Activated T-cell treated with anti-CD3 and anti-CD28 coated beads, Interleukin-2, amount 50 U/mL, for 24 hours (primary cell): ENCODE results near the gene STX18.

Experiments used
- DNase-seq: peaks from one replicate; pipeline ENCODE4 v3.0.0-alpha.2; 2020
- H3K27ac Mint-ChIP-seq: 2 replicates; pipeline ENCODE4 v1.8.0; 2020; ENCODE audit warnings: mild to moderate bottlenecking, mixed read lengths
- H3K27me3 Mint-ChIP-seq: 2 replicates; pipeline ENCODE4 v1.8.0; 2020; ENCODE audit warnings: mixed read lengths
- H3K36me3 Mint-ChIP-seq: 2 replicates; pipeline ENCODE4 v1.8.0; 2020; ENCODE audit warnings: low read depth, mixed read lengths
- H3K4me1 Mint-ChIP-seq: 2 replicates; pipeline ENCODE4 v1.8.0; 2020; ENCODE audit warnings: low read depth, mixed read lengths
- H3K4me3 Mint-ChIP-seq: 2 replicates; pipeline ENCODE4 v1.8.0; 2020; ENCODE audit warnings: mild to moderate bottlenecking, moderate library complexity, mixed read lengths
- H3K9me3 Mint-ChIP-seq: 2 replicates; pipeline ENCODE4 v1.8.0; 2020; ENCODE audit warnings: mixed read lengths

STX18 gene

DNA sequence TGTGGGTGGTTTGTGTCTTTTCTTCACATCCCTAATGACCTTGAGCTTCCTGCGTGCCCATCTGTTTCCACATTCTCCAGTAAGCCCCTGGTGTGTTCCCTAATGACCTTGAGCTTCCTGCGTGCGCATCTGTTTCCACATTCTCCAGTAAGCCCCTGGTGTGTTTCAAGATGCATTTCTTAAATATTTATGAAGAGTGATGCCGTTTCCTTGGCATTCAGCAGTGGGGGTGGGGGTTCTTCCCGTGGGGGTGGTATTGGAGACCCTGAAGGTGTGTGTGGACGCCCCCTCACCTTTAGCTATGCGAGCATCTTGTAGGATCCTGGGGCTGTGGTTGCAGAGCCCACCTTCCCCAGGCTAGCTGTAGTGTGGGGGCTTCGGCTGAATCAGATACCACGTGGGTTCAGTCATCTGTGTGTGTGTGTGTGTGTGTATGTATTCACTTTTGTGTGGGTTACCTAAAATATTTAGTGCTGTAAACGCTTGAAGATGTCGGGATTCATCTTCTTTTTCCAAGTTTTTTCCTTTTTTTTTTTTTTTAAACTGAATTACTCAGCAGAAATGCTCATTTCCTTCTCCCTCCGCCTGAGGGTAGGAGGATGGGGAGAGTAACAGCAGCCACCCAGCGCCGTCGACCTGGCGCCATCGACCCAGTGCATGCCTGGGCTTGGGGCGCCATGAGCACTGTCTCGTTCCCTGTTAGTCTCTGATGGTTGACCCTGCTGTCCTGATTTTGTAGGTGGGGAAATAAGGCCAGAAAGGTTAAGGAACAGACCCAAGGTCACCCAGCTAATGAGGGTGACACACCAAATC lies 145.0 kb downstream of the STX18 start:
- no peaks in the 10 kb centered on the region for H3K4me1 Mint-ChIP-seq
- H3K36me3 Mint-ChIP-seq: peaks cover 2% of the 10 kb centered on the region
- DNase-seq: no peak
- H3K27ac Mint-ChIP-seq: no peak overlapping the region
- H3K27me3 Mint-ChIP-seq: no peaks in the 10 kb centered on the region
- no peaks in the 10 kb centered on the region for H3K9me3 Mint-ChIP-seq
- no peak overlapping the region for H3K4me3 Mint-ChIP-seq

DNA sequence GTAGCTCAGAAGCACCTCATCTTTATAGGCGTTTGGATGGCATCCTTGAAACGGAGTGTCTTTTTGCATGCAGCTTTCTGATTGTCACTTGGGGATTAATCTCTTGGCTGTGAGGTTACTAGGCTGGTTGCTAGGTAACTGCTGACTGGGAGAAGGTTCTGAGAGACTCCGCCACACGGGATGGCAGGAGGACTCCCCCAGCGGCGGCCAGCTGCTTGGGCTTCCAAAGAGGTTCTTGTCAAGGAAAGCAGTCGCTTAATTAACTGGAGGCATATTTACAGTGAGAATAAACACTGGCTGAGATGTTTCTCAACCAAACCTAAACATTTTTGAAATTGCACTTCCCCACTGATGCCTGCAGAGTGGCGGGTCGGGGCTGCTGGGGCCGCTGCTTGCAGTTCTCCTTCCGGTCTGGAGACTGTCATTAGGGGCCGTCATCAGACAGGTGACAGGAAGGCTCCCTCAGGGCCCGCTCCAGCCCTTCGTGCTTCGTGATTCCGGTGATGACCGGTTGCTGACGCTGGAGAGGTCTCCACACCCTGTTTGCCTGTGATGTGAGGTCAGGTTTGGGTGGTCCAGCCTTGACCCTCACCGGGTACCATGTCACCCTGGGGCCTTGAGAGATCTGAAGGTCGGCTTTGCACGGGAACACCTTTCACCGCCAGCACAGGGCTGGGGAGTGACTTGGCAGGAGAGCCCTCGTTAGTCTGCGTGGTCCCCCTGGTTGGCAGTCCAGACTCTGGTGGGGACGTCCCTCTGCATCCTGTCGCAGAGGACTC lies 145.8 kb downstream of the STX18 start:
- Mint-ChIP-seq H3K4me3 (no peak overlapping the region), H3K4me1 (no peaks in the 10 kb centered on the region), H3K36me3 (peaks cover 2% of the 10 kb centered on the region), H3K27ac (no peak overlapping the region), H3K9me3 (no peaks in the 10 kb centered on the region), H3K27me3 (no peaks in the 10 kb centered on the region)
- no peak for DNase-seq

- H3K9me3 Mint-ChIP-seq: no peaks in the 10 kb centered on the region
- H3K27ac Mint-ChIP-seq: no peak overlapping the region
- no peak overlapping the region for H3K4me3 Mint-ChIP-seq
- peaks cover 4% of the 10 kb centered on the region for H3K27me3 Mint-ChIP-seq
- peaks cover 2% of the 10 kb centered on the region for H3K36me3 Mint-ChIP-seq
- no peak for DNase-seq
- no peaks in the 10 kb centered on the region for H3K4me1 Mint-ChIP-seq
Observed at GRCh38 chr4:4395371-4395770, 146.5 kb downstream of the STX18 start.

- Mint-ChIP-seq H3K9me3 (no peaks in the 10 kb centered on the region), H3K36me3 (peaks cover 2% of the 10 kb centered on the region), H3K27me3 (peaks cover 7% of the 10 kb centered on the region), H3K4me3 (no peak overlapping the region), H3K4me1 (no peaks in the 10 kb centered on the region), H3K27ac (no peak overlapping the region)
- no peak for DNase-seq
Observed at GRCh38 chr4:4394644-4395043, 147.2 kb downstream of the STX18 start.

DNA sequence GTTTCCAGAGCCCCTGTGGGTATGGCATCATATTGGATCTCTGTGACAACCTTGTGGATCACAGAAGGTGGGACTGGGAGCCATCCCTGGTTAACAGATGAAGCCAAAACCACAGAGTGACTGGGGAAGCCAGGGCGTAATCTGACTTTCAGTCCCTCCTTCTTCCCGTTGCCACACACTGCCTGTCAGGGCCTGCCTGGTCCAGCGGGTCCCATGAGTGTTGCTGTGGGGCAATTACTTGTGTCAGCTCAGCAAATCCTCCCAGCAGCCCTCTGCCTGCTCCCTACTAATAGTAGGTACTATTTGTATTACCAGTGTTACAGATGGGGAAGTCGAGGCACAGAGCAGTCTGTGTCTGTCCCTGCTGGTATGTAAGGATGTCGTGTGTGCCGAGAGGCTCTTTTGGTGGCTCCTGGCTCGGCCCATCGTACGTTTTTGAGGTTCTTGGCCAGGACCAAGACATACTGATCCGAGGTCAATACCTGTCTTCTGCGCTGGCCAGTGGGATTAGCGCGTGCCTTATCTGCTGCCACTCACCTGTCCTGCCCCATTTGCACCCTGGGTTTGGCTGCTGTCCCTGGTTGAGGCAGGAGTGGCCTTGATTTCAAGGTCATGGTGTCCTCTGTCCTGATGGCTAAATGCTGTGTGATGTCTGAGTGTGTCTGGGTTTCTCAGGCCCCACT lies 149.2 kb downstream of the STX18 start:
- Mint-ChIP-seq H3K9me3 (no peaks in the 10 kb centered on the region), H3K4me1 (peaks cover 5% of the 10 kb centered on the region), H3K4me3 (no peak overlapping the region), H3K36me3 (peaks cover 2% of the 10 kb centered on the region), H3K27me3 (peaks cover 24% of the 10 kb centered on the region), H3K27ac (no peak overlapping the region)
- DNase-seq: no peak

GRCh38 chr4:4391866-4392265 lies 150.0 kb downstream of the STX18 start:
- Mint-ChIP-seq H3K4me1 (peaks cover 5% of the 10 kb centered on the region), H3K36me3 (no peaks in the 10 kb centered on the region), H3K4me3 (no peak overlapping the region), H3K27ac (no peak overlapping the region), H3K27me3 (peaks cover 25% of the 10 kb centered on the region), H3K9me3 (no peaks in the 10 kb centered on the region)
- DNase-seq: no peak

- no peak overlapping the region for H3K4me3 Mint-ChIP-seq
- no peak overlapping the region for H3K27ac Mint-ChIP-seq
- no peak for DNase-seq
- H3K27me3 Mint-ChIP-seq: peaks cover 34% of the 10 kb centered on the region
- no peaks in the 10 kb centered on the region for H3K36me3 Mint-ChIP-seq
- no peaks in the 10 kb centered on the region for H3K9me3 Mint-ChIP-seq
- H3K4me1 Mint-ChIP-seq: peaks cover 10% of the 10 kb centered on the region
Observed at GRCh38 chr4:4390515-4391240, 151.2 kb downstream of the STX18 start.

DNA sequence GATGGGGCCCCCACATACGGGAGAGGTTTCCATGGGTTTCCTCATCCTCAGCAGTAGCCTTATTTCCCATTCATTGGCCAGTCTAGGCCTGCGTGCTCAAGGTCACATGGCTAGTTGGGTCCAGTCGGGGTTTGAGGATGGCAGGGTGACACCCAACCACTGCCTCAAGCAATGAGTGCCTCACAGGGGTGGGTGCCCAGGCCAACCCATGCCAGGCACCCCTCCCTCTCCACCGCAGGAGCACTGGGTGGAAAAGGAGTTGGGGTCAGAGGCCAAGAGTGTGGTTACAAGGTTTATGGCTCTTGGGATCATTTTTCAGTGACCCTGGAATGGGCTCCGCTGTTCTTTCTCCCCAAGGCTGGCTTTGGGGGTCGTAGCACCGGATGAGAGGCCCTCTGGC lies 151.8 kb downstream of the STX18 start:
- peaks cover 10% of the 10 kb centered on the region for H3K4me1 Mint-ChIP-seq
- H3K27ac Mint-ChIP-seq: no peak overlapping the region
- no peak overlapping the region for H3K4me3 Mint-ChIP-seq
- H3K27me3 Mint-ChIP-seq: peaks cover 39% of the 10 kb centered on the region
- no peaks in the 10 kb centered on the region for H3K36me3 Mint-ChIP-seq
- no peaks in the 10 kb centered on the region for H3K9me3 Mint-ChIP-seq
- DNase-seq: no peak

DNA sequence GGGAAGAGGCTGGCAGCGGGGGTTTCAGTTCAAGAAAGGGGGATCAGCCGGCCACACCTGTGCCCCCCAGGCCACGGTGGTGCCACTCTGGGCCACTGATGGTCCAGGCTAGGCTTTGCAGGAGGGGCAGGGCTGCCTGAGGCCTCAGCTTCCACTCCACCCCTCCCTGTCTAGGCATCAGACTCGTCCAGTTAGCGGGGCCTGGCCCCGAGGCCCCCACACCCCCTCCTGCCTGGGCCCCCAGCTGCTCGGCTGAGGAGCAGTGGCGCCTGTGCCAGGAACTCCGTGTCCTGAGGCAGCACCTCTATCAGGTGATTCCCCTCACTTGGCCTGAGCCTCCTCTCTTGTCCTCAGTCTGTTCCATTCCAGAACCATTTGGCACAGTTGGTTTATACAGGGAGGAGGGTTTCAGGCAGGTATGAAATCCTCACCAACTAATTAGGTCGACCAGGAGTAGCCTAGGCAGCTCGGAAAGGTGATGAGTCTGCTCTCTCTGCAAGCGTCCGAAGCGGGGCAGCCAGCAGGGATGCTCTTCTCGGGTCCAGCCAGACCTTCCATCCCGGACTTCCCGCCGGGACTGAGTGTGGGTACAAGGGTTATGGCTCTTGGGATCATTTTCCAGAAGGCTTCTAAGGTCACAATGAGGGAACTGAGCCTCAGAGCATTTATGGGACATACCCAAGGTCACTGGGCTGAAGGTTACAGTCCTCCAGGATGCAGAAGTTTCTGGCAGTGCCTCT lies 152.8 kb downstream of the STX18 start:
- peaks cover 10% of the 10 kb centered on the region for H3K4me1 Mint-ChIP-seq
- no peaks in the 10 kb centered on the region for H3K9me3 Mint-ChIP-seq
- H3K36me3 Mint-ChIP-seq: no peaks in the 10 kb centered on the region
- peaks cover 49% of the 10 kb centered on the region for H3K27me3 Mint-ChIP-seq
- no peak for DNase-seq
- no peak overlapping the region for H3K4me3 Mint-ChIP-seq
- H3K27ac Mint-ChIP-seq: no peak overlapping the region

GRCh38 chr4:4388311-4388790 lies 153.5 kb downstream of the STX18 start:
- no peak for DNase-seq
- Mint-ChIP-seq H3K27ac (no peak overlapping the region), H3K4me3 (peak overlapping the region; percentile 53), H3K27me3 (peaks cover 54% of the 10 kb centered on the region), H3K36me3 (no peaks in the 10 kb centered on the region), H3K4me1 (peaks cover 10% of the 10 kb centered on the region), H3K9me3 (no peaks in the 10 kb centered on the region)

DNA sequence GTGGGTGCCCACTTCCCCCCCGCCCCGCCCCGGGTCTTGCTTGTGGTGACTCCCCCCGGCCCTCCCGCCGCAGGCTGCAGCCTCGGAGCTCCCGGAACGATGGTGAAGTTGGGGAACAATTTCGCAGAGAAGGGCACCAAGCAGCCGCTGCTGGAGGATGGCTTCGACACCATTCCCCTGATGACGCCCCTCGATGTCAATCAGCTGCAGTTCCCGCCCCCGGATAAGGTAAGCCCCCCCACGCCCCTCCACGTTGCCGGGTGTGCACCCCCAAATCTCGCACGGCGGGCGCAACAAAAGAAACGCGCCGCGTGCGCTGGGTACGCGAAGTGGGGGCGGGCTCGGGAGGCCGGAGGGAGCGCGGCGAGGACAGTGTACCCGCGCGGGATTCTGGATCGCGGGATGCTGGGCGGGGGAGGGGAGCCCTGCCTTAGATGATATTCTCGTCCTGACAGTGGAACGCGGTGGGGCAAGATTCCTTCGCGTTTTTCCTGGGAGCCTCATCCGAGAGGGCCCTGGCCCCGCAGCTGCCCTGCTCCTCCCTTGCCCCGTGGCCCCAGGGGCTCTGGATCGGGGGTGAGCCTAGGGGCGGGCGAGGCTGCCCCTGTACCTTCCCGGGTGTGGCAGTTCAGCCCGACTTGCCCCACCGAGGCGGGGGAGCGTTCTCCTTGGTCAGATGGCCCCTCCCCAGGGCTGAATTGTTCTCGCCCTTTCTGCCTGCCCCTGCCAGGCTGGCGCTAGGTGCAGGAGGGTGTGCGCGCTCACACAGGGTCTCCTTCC lies 154.1 kb downstream of the STX18 start:
- DNase-seq: peak; percentile 34
- H3K27ac Mint-ChIP-seq: no peak overlapping the region
- peak overlapping the region; percentile 53 for H3K4me3 Mint-ChIP-seq
- H3K36me3 Mint-ChIP-seq: no peaks in the 10 kb centered on the region
- H3K9me3 Mint-ChIP-seq: no peaks in the 10 kb centered on the region
- H3K4me1 Mint-ChIP-seq: peaks cover 10% of the 10 kb centered on the region
- H3K27me3 Mint-ChIP-seq: peaks cover 56% of the 10 kb centered on the region

GRCh38 chr4:4386736-4387392 lies 155.0 kb downstream of the STX18 start, which contains the start of gene NSG1:
TSS of gene NSG1 (plus strand) at chr4:4387102. CDS start at chr4:4387630, 528 bp downstream.
- peak; percentile 52 for DNase-seq
- Mint-ChIP-seq H3K4me1 (peaks cover 10% of the 10 kb centered on the region), H3K27me3 (peaks cover 56% of the 10 kb centered on the region), H3K27ac (no peak within 1 kb of the TSS), H3K36me3 (no peaks in the 10 kb centered on the region), H3K4me3 (peak within 1 kb of the TSS; percentile 71), H3K9me3 (no peaks in the 10 kb centered on the region)
